Ascending aorta (tissue), 2 donors: Measurements from ENCODE around the gene OR10P1. TPM values are rescaled to one million over a fixed set of nuclear protein-coding genes. Genes with fewer than 3 reads are reported as not detected.

ENCODE experiments used
- DNase-seq, 2 donors: peaks; one replicate each; pipeline ENCODE4 v3.0.0-alpha.2; 2019; ENCODE audit warnings: low spot score in 2 of 2
- H3K27ac ChIP-seq, 2 donors: fragments of 200-600 bp; sonication (generic); one replicate each; pipeline ENCODE4 v1.5.1; 2016 to 2017; ENCODE audit warnings: mild to moderate bottlenecking in 1 of 2
- H3K27me3 ChIP-seq: fragments of 200-600 bp; sonication (generic); one replicate; pipeline ENCODE4 v1.5.1; 2017
- H3K36me3 ChIP-seq, 2 donors: fragments of 200-600 bp; sonication (generic); one replicate each; pipeline ENCODE4 v1.5.1; 2016
- H3K4me1 ChIP-seq, 2 donors: fragments of 200-600 bp; sonication (generic); one replicate each; pipeline ENCODE4 v1.5.1; 2016 to 2017; ENCODE audit warnings: mild to moderate bottlenecking in 1 of 2
- H3K4me3 ChIP-seq, 2 donors: fragments of 200-600 bp; sonication (generic); one replicate each; pipeline ENCODE4 v1.5.1; 2016 to 2017; ENCODE audit warnings: mild to moderate bottlenecking in 1 of 2
- H3K9me3 ChIP-seq, 2 donors: fragments of 200-600 bp; sonication (generic); one replicate each; pipeline ENCODE4 v1.5.1; 2016
- intact Hi-C: fragments of 100-400 bp; cut with DNase I; formaldehyde crosslinking; loops from one replicate; pipeline ENCODE4 v1.15.1; 2023
- total RNA-seq: library from RNA; depleted of rRNA; stranded (reverse); fragments of >200 nt; gene quantifications from one replicate; pipeline ENCODE4 v1.1.0, GENCODE V29; 2016
- TF ChIP-seq, protein P1 (sequence below), 3 experiments: fragments of 200-600 bp in 2 of 3; fragments of 450-650 bp in 1 of 3; sonication (generic) in 2 of 3; IDR thresholded peaks; one replicate each; pipeline ENCODE4 v1.5.1; 2016 to 2019; ENCODE audit warnings: antibody characterized with exemption in 3 of 3, mild to moderate bottlenecking in 1 of 3, moderate library complexity in 1 of 3

Gene OR10P1
- total RNA-seq, 1 donor from 2014 or later = not detected

DNA sequence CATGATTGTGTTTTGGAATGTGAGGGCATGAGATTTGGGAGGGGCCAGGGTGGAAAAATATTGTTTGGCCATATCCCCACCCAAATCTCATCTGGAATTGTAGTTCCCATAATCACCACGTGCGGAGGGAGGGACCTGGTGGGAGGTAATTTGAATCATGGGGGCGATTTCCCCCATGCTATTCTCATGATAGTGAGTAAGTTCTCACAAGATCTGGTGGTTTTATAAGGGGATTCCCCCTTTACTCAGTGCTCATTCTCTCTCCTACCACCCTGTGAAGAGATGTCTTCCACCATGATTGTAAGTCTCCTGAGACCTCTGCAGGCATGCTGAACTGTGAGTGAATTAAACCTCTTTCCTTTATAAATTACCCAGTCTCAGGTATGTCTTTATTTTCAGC lies 15.7 kb downstream of the OR10P1 start:
- H3K9me3 ChIP-seq = no peaks in the 10 kb centered on the region
- no peak overlapping the region for H3K4me3 ChIP-seq
- H3K36me3 ChIP-seq = no peaks in the 10 kb centered on the region
- intact Hi-C loops = loop anchor here (10.0 kb wide), 1 partner anchor 162 kb away; the partner anchor contains the start of genes ORMDL2 and SARNP
- DNase-seq = no peak
- no peak overlapping the region for H3K27ac ChIP-seq
- no peaks in the 10 kb centered on the region for H3K27me3 ChIP-seq
- TF ChIP-seq, protein P1, sequence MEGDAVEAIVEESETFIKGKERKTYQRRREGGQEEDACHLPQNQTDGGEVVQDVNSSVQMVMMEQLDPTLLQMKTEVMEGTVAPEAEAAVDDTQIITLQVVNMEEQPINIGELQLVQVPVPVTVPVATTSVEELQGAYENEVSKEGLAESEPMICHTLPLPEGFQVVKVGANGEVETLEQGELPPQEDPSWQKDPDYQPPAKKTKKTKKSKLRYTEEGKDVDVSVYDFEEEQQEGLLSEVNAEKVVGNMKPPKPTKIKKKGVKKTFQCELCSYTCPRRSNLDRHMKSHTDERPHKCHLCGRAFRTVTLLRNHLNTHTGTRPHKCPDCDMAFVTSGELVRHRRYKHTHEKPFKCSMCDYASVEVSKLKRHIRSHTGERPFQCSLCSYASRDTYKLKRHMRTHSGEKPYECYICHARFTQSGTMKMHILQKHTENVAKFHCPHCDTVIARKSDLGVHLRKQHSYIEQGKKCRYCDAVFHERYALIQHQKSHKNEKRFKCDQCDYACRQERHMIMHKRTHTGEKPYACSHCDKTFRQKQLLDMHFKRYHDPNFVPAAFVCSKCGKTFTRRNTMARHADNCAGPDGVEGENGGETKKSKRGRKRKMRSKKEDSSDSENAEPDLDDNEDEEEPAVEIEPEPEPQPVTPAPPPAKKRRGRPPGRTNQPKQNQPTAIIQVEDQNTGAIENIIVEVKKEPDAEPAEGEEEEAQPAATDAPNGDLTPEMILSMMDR (IDR thresholded peaks at IDR 0.05) = no peak
- H3K4me1 ChIP-seq = no peaks in the 10 kb centered on the region

DNA sequence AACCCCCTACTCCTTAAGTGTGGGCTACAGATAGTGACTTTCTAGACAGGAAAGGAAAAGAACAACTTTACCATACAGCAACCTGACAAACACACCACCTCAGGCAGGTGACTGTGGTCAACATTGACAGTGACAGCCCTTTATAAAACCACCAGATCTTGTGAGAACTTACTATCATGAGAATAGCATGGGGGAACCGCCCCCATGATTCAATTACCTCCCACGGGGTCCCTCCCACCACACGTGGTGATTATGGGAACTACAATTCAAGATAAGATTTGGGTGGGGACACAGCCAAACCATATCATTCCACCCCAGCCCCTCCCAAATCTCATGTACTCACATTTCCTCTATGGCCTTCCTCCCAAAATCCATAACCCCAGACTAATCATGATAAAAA lies 16.3 kb downstream of the OR10P1 start:
- no peaks in the 10 kb centered on the region for H3K9me3 ChIP-seq
- no peak overlapping the region for H3K27ac ChIP-seq
- H3K4me3 ChIP-seq = no peak overlapping the region
- TF ChIP-seq, protein P1 (IDR thresholded peaks at IDR 0.05) = no peak
- no peaks in the 10 kb centered on the region for H3K27me3 ChIP-seq
- intact Hi-C loops = loop anchor here (10.0 kb wide), 1 partner anchor 162 kb away; the partner anchor contains the start of genes ORMDL2 and SARNP
- no peaks in the 10 kb centered on the region for H3K36me3 ChIP-seq
- DNase-seq = no peak
- H3K4me1 ChIP-seq = no peaks in the 10 kb centered on the region

DNA sequence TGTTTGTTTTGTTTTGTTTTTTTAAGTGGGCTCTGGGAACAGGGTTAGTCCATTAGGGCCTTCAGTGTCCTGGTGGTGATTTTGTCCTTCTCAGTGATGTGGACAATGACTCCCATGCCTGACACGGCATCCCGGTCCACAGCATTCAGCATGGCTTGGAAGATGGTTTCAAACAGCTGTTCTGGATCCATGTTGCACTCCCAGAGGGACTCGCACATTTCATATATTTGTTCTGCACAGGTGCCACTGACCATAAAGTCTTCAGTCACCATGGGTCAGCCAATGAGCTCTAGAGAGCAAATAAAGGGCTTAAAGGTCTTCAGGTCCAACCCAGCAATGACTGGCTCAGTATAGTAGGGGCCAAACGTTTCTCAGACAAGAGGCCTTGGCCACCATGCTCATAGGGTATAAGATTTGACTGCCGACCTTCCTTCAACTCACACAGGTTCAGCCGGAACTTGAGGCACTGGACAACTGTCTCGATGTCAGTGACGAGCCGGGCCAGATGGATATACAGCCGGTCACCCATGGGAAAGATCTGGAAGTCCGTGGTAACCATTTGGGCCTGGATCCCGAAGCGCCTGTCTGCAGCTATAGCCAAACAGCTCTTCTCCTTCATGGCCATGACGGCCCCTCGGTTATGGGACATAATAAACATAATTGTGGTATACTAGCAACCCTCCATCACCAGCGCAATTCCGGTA lies 18.0 kb downstream of the OR10P1 start:
- Histone ChIP-seq H3K27ac (no peak overlapping the region), H3K27me3 (no peaks in the 10 kb centered on the region), H3K4me3 (no peak overlapping the region), H3K4me1 (no peaks in the 10 kb centered on the region), H3K9me3 (no peaks in the 10 kb centered on the region), H3K36me3 (no peaks in the 10 kb centered on the region)
- intact Hi-C loops = loop anchor here (5.0 to 10.0 kb wide), 2 partner anchors 68 to 160 kb away; partner anchors contain the start of genes ORMDL2, RDH5 and SARNP
- TF ChIP-seq, protein P1 (IDR thresholded peaks at IDR 0.05) = no peak
- no peak for DNase-seq

DNA sequence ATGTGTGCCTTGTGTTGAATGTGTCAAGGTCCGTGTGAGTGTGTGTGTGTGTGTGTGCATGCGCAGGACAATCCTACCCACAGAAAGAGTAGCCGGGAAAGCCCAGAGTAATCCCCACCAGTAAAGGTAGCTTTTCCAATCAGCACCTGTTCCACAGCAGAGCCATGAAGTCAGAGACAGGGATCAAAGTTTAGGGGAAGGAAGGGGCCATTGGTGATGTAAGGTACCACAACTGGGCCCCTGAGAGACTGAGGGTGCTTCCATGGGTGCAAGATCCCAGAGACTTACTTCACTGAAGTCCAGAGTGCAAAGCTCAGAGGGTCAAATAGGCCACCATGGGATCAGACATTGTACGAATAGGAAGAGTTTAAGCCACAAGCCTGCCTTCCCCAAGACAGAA lies 20.5 kb downstream of the OR10P1 start:
- TF ChIP-seq, protein P1 (IDR thresholded peaks at IDR 0.05) = no peak
- no peaks in the 10 kb centered on the region for H3K9me3 ChIP-seq
- no peak overlapping the region for H3K27ac ChIP-seq
- H3K27me3 ChIP-seq = no peaks in the 10 kb centered on the region
- intact Hi-C loops = loop anchor here (5.0 to 10.0 kb wide), 2 partner anchors 65 to 158 kb away; partner anchors contain the start of genes ORMDL2, RDH5 and SARNP
- H3K36me3 ChIP-seq = no peaks in the 10 kb centered on the region
- no peaks in the 10 kb centered on the region for H3K4me1 ChIP-seq
- H3K4me3 ChIP-seq = no peak overlapping the region
- no peak for DNase-seq

DNA sequence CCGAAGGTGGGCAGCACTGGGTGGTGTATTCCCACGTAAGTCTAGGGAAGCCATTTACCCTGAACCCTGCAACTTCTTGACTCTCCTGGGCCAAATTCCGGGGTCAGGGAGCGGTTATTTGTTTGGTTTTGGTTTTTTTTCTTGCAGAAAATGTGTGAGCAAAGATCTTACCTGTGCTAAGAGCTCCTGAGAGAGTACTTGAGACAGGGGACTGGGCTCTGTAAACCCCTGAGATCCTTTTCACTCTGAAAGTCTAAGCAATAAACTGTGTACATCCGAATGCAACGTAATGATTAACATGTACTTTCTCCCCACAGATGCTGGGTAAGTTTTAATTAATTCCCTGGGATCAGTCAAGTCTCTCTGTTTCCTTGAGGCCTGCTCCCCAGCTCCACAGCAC lies 21.5 kb downstream of the OR10P1 start:
- no peak overlapping the region for H3K4me3 ChIP-seq
- no peaks in the 10 kb centered on the region for H3K36me3 ChIP-seq
- H3K27ac ChIP-seq = no peak overlapping the region
- no peaks in the 10 kb centered on the region for H3K4me1 ChIP-seq
- TF ChIP-seq, protein P1 (IDR thresholded peaks at IDR 0.05) = no peak
- H3K27me3 ChIP-seq = no peaks in the 10 kb centered on the region
- H3K9me3 ChIP-seq = no peaks in the 10 kb centered on the region
- DNase-seq = no peak
- intact Hi-C loops = loop anchor here (2.0 to 10.0 kb wide), 3 partner anchors 64 to 157 kb away; partner anchors contain the start of genes ORMDL2, RDH5 and SARNP
